HG03196 (cell line): Measurements from ENCODE around the gene PGM1.

Experiments
- ATAC-seq: cut with Tn5 transposase; IDR thresholded peaks from one replicate; pipeline ENCODE4 v1.9.1; 2021; ENCODE audit not compliant: unreplicated experiment

PGM1 gene

DNA sequence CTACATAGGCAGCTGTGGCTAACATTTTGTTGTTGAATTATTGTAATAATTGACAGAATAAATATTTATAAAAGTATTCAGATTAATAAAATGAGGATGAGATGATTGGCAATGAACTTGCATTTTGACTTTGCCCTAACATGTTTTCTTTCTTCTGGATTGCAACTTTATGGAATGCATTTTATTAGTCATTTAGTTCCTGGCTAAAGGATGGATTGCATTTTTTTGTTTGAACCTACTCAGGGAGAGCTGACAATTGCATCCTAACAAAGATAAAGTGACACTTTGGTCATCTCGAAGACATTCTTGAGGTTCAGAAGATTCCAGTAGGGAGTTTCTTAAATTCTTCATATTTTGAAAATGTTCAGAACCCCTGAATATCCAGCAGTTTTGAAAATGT is 37.5 kb downstream of the PGM1 start:
- ATAC-seq: no peak

DNA sequence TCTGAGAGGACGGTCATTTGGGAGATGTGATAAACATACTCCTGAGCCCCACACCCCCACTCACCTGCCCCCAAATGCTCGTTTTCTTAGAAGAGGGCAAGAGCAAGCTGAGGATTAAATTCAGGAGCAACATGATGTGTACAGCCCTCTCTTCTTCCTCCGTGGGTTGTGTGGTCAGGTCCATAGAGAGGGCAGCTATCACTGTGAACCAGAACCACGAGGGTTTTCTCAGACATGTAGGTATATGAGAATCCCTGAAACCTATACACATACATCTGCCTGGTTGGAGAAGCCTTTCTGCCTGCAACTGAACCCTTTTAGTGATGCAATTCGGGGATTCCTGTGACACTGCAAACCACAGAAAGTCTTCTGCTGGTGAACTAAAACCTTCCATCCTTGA is 38.9 kb downstream of the PGM1 start:
- ATAC-seq: no peak

DNA sequence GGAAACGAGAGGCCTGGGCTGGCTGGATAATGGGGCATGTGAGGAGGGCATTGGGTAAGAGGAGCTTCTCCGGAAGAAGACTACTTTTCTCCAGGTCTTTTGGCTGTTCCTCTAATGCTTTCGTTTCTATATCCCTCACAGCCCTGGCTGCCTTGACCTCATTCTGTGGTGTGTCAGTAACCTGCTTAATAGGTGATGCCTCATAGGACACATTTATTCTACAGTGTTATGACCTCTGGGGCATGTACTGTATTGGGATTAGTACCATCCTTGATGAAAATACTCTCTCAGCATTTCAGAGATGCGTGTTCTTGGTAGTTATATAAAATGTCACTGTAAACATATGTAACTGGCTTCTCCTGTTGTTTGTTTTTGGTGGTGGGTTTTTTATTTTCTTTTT is 40.1 kb downstream of the PGM1 start:
- no peak for ATAC-seq

DNA sequence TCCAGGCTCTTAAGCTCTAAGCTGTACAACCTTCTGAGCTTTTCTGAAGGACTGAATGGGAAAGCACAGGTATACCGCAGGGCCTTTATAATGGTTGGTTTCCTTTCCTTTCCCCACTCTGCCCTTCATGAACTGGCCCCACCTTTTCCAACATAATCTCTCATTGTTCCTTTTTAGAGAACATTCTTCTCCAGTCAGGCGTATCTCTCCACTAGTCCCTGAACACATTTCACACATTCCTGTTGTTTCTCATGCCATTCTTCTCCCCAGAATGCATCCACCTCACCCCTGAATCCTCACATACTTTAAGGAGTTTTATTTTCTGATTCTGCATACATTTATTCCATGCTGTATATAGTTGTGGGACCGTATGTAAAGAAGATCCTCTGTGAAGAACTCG is 41.3 kb downstream of the PGM1 start:
- no peak for ATAC-seq

GRCh38 chr1:63635681-63636080 is 42.5 kb downstream of the PGM1 start:
- no peak for ATAC-seq

DNA sequence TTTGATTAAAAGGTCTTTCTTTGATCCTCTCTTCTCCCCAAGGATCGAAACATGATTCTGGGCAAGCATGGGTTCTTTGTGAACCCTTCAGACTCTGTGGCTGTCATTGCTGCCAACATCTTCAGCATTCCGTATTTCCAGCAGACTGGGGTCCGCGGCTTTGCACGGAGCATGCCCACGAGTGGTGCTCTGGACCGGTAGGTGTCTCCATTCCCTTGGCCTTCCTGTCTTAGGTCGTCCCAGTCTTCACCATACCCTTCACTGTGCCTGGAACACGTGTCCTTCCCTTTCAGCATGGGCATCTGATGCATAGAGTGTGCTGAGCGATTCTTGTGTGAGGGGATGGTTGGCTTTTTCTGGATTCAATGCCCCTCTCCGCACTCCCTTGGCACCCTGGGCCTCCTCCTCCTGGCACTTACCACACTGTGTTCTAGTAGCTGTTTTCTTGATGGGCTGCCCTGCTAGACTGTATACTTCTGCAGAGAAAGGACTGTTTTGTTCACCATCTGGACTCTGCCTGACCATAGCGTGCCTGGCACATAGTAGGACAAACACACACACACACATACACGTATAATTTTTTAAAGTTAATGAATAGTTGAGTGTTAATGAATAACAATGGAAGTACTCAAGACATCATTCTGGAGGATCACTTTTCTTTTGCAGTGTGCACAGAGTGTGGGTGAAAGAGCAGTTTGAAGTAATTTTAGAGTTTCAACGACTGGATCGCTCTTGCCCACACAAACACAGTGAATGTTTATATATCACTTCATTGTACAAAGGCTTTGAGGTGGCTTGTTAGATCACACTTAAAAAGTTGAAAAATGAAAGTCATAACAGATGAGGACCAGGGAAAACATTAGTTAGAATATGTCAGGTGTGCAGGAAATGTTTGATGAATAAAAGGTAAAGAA is 43.2 kb downstream of the PGM1 start:
- no peak for ATAC-seq

DNA sequence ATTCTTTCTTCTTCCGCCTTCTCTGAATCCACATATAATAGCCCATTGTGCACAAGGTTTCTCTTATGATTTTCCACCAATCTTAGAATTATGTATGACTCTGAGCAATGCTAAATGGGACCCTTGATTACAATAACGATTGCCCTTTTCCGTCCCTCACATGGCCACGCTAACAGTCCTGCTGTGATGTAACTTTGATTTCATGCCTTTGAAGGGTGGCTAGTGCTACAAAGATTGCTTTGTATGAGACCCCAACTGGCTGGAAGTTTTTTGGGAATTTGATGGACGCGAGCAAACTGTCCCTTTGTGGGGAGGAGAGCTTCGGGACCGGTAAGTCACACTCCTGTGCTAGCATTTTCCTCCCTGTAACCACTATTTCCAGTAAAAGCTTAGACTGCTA is 45.3 kb downstream of the PGM1 start:
- no peak for ATAC-seq

DNA sequence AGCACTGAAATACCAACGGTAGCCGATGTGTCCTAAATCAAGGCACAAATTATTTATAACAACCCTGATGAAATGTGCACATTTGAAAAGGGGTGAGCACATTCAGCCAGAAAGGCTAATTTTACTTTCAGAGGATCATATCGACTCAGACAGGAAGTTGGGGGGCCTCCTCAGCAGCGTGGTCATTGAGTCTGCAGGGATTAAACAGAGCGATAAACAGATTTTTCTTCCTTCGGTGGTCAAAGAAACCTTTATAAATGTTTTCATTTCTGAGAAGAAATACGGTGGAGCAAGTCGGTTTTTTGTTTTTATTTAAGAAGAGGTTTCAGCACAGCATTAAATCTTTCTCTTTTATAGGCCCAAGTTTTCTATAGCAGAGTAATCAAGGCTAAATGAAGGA is 45.7 kb downstream of the PGM1 start:
- no peak for ATAC-seq

GRCh38 chr1:63640633-63641567 is 47.7 kb downstream of the PGM1 start:
- ATAC-seq: no peak

DNA sequence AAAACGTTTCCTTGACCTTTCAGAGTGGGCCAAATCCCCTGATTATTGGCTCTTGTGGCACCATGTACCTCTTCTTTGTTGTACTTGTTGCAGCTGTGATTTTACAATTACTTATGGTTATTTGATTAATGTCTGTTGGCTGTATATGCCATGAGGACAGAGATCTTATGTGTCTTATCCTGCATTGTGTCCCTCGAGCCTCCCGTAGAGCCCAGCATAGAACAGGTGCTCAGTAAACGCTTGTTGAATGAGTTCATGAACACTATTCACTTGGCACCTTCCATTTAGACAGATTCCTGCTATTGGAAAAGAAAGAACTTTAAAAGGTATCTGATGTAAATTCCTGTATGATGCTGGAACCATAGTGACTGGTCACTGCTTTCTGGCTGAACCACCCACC is 48.4 kb downstream of the PGM1 start:
- ATAC-seq: no peak

DNA sequence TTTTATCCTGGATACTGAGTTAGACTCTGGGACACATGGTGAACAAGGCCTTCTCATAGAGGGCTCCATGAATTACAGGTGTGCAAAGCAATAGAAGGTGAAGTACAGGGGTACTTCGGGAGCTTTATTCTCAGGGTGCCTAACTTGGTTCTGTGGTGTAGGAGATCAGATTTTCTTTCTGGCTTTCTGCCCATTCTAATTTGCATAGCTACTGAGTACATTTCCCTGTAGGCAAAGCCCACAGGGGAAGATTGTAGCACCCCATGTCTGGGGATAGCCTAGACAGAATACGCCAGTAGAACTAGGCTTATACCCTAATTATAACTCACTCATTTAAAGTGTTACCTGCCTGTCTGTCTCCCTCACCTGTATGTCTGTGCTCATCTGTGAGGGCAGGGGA is 49.7 kb downstream of the PGM1 start:
- ATAC-seq: no peak

- ATAC-seq: no peak
Observed at GRCh38 chr1:63643517-63643916, 50.3 kb downstream of the PGM1 start.

DNA sequence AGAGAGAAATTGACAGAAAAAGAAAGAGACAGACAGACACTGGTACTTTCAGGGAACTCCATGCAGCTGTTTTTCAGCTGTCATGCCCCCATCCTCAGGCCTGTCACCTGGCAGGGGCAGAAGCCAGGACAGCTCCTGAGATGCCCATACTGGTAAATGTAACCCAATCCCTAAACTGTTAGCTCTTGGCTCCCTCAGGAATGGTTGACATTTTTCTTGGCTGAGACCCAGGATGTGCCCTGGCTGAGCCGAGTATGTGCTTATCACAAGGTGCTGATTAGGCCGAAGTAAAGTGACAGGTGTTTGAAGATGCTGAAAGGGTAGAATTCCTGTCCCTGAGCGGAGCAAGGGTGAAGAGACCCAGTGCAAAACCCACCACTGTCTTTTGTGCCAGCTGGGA is 50.7 kb downstream of the PGM1 start:
- no peak for ATAC-seq

GRCh38 chr1:63645317-63645716 is 52.1 kb downstream of the PGM1 start:
- ATAC-seq: no peak

GRCh38 chr1:63648689-63649088 is 55.5 kb downstream of the PGM1 start:
- no peak for ATAC-seq

DNA sequence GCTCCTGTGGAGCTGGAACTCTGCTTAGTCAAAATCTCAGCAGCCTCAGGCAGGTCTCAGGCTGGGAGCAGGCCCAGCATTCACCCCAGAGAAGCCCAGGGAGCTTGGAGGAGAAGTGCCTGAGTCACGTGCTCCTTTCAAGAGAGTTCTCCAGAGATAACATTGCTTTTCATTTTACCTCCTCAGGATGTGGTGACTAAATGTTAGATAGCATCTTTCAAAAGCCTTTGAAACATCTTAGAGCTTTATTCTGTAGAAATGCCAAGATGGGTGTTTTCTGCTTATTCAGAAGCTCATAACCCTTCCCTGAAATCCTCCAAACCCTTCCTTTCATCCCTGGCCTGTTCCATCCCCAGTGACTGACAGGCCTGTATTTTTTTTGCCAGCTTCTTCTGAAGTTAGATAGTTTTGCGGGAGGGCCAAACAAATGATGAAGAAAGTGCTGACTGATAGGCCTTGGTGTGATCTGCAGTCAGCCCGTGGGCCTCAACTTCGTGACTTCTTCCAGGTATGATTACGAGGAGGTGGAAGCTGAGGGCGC is 58.0 kb downstream of the PGM1 start:
- no peak for ATAC-seq

DNA sequence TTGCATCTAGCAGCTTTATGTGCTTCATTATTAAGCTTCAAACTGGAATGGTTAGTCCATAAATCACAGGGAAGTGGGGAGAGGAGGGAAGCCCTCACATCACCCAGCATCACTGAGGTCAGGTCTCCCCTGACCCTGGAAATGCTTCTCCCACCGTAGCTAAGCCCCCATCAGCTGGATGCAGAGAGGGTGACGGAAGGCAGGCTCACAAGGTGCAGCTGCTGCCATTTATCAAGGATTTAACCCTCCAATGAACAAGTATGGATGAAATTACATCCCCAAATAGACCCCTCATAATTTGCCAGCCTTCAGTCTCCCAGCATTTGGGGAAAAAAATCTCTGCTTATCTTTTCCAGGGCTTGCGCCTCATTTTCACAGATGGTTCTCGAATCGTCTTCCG is 60.8 kb downstream of the PGM1 start:
- ATAC-seq: no peak

- ATAC-seq: no peak
Observed at GRCh38 chr1:63659448-63659847, 66.2 kb downstream of the PGM1 start.

DNA sequence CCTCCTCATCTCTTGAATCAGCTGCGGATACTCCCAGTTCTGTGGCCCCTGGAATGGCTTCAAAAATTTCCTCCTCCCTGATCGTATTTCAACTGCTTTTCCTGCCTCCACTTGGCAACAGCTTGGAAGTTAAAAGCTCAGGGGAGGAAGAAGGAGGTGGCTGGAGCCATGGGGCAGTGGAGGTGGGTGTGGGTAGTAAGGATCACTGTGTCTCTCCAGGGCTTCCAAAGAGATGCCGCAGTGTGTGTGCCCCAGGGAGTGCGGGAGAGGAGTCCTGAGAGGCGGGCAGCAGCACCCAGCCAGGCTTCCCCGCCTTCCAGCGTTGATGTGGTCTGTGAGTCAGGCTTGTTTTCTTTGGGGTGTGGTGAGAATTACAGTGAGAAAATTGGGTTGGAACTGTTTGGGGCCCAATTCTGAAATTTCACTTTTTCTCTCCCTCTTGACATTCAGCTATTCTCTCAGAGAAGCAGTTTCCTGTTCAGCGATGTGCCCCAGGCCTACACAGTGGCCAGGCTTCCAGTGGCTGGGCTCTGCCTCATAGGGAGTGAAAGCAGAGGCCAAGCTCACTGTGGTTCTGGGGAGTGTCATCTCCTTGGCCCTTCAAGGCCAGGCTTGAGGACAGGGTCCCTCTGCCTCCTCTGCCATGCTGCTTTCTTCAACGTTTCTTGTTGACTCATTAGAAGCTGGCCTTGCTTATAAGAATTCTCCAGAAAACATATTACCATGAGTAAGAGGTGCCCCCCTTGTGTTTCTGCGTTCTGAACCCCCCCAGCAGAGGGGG is 69.0 kb downstream of the PGM1 start:
- ATAC-seq: no peak

DNA sequence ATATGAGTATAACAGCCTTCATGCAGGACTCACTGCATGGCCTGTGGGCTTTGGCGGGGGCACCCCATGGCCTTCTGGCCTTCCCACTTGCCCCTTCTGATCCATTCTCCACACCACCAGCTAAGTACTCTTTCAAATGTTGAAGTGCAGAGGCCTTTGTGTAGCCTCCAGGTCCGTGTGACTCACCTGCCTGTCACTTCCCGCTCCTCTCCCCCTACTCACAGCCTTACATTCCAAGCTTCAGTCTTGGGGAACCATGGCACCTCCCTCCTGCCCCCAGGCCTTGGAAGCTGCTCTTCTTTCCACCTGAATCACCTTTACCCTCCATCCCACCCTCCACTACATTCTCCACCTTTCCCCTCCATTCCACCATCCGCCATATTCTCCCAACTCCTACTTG is 69.6 kb downstream of the PGM1 start:
- no peak for ATAC-seq

GRCh38 chr1:63663301-63663700 is 70.1 kb downstream of the PGM1 start:
- no peak for ATAC-seq
